ENCODE measurements around the gene TCF4. TPM values are rescaled to one million over a fixed set of nuclear protein-coding genes. Genes with fewer than 3 reads are reported as not detected.
A peak's percentile ranks its signal among the peaks of the same experiment; 100 is the strongest.

The TCF4 gene
- total RNA-seq, 4 donors from 2014 or later: 58.0 to 84.3 (median 68.1) TPM

GRCh38 chr18:55501579-55501978 lies 86.4 kb downstream of the TCF4 start:
- 61% methylated on average over 3 of the region's 3 CpGs for WGBS

DNA sequence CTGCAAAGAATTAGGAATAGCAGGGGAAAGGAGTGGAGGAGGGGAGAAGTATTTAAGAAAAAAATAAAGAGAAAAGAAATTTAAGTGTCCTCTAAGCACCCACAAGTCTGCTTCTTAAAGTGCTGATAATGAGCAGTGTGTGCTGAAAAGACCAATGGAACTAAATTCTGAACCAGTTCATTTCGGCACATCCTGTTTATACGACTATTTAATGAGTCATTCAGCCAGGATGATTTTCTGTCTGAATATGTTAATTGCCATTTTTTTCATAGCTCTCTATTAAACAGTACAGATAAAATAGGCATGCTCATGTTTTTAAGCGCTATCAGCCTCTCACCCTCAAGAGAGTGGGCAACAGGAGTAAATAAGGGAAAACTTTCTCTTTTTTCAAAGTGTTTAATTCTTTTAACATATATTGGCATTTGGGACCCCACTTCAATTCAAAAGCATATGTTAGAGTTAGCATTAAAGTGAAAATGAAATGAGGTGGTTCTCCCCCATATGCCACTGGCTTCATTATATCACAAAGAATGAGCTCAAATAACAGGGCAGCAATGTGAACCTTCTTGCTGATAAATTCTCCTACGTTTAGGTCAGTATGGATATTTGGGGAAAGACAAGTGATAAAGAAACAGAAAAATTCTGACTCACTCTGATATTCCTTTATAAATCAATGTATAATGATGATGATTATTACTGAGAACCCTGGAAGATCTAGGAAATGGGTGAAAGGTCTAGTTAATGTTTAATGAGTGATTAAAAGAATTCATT lies 87.5 kb downstream of the TCF4 start:
- WGBS: 50% methylated on average over 4 of the region's 4 CpGs
- DNase-seq (ENCODE audit: extremely low spot score): no peak
- Histone ChIP-seq H3K9me3 (no peaks in the 10 kb centered on the region), H3K36me3 (no peaks in the 10 kb centered on the region), H3K4me3 (peak overlapping the region in 2 of 4 donors; percentile 8 to 17), H3K4me1 (peaks cover 14 to 36% (median 33%) of the 10 kb centered on the region in 4 donors), H3K27me3 (no peaks in the 10 kb centered on the region), H3K27ac (replicated peaks in 1 of 4) (peak overlapping the region; percentile 14 to 57 (median 39))
- TF ChIP-seq POLR2AphosphoS5 (IDR thresholded peaks at IDR 0.05): peak in 1 of 2 donors; percentile 22
- TF ChIP-seq EP300 (IDR thresholded peaks at IDR 0.05): no peak
- intact Hi-C loops (cut with DNase I): no loop called here

More at GRCh38 chr18:55501579-55501978, 86.4 kb downstream of the TCF4 start:
- peak overlapping the region; percentile 19 to 41 (median 24) for H3K27ac ChIP-seq (replicated peaks in 1 of 4)
- intact Hi-C loops (cut with DNase I): no loop called here
- no peak overlapping the region for H3K4me3 ChIP-seq
- no peaks in the 10 kb centered on the region for H3K36me3 ChIP-seq
- no peak for TF ChIP-seq EP300 (IDR thresholded peaks at IDR 0.05)
- TF ChIP-seq CTCF (IDR thresholded peaks at IDR 0.05): no peak
- no peak for TF ChIP-seq POLR2AphosphoS5 (IDR thresholded peaks at IDR 0.05)
- no peak for TF ChIP-seq POLR2A (IDR thresholded peaks at IDR 0.05; ENCODE audit: low read depth)
- H3K27me3 ChIP-seq: no peaks in the 10 kb centered on the region
- H3K9me3 ChIP-seq: no peaks in the 10 kb centered on the region
- H3K4me1 ChIP-seq: peaks cover 14 to 36% (median 33%) of the 10 kb centered on the region in 4 donors
- no peak for DNase-seq (ENCODE audit: extremely low spot score)

DNA sequence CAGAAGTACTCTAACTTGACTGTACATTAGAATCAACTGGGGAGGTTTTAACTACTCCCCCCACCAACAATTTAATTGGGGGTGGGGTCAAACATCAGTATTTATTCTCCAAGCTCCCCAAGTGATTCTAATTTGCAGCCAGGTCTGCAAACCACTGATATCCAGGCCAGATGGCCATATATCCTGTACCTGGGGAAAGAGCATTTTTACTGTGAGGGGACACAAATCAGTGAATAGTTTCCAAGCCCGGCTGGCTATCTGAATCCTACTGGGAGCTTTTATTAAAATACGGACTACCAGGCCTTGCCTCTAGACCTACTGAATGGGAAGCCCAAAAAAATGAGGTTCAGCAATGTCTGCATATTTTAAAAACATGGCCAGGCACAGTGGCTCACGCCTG lies 88.5 kb downstream of the TCF4 start:
- peaks cover 14 to 36% (median 33%) of the 10 kb centered on the region in 4 donors for H3K4me1 ChIP-seq
- no peaks in the 10 kb centered on the region for H3K36me3 ChIP-seq
- H3K27me3 ChIP-seq: no peaks in the 10 kb centered on the region
- 94% methylated on average over 3 of the region's 3 CpGs for WGBS
- H3K27ac ChIP-seq (replicated peaks in 1 of 4): peak overlapping the region in 3 of 4 donors; percentile 17 to 57 (median 41)
- H3K9me3 ChIP-seq: no peaks in the 10 kb centered on the region
- DNase-seq (ENCODE audit: extremely low spot score): no peak
- no peak overlapping the region for H3K4me3 ChIP-seq
- intact Hi-C loops (cut with DNase I): no loop called here
- TF ChIP-seq POLR2AphosphoS5 (IDR thresholded peaks at IDR 0.05): no peak
- TF ChIP-seq EP300 (IDR thresholded peaks at IDR 0.05): no peak
- no peak for TF ChIP-seq POLR2A (IDR thresholded peaks at IDR 0.05; ENCODE audit: low read depth)
- TF ChIP-seq CTCF (IDR thresholded peaks at IDR 0.05): no peak

GRCh38 chr18:55497825-55498403 lies 90.1 kb downstream of the TCF4 start:
- TF ChIP-seq EP300 (IDR thresholded peaks at IDR 0.05): no peak
- no peak for TF ChIP-seq POLR2AphosphoS5 (IDR thresholded peaks at IDR 0.05)
- TF ChIP-seq POLR2A (IDR thresholded peaks at IDR 0.05; ENCODE audit: low read depth): no peak
- no peak for TF ChIP-seq CTCF (IDR thresholded peaks at IDR 0.05)
- Histone ChIP-seq H3K27ac (replicated peaks in 1 of 4) (no peak overlapping the region), H3K4me1 (peaks cover 14 to 34% (median 32%) of the 10 kb centered on the region in 4 donors), H3K4me3 (no peak overlapping the region), H3K27me3 (no peaks in the 10 kb centered on the region), H3K9me3 (no peaks in the 10 kb centered on the region), H3K36me3 (no peaks in the 10 kb centered on the region)
- 91% methylated on average over 5 of the region's 5 CpGs for whole genome bisulfite sequencing
- intact Hi-C loops (cut with DNase I): no loop called here
- DNase-seq (ENCODE audit: extremely low spot score): no peak

DNA sequence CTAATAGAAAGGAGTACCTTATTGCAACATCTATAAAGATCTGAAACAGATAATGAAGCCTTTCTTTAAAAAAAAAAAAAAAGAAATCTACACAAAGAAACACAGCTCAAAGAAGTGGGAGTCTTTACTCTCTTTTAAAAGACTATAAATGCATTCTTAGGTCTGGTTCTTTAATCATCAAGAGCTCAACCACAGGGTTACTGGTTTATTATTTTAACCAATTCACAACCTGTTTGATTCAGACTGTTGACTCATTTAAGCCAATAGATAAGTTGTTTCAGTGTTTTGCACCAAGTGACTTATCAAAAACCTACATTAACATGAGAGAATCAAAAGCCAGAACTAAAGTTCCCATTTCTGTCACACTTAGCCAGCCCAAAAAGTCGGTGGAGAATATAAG lies 93.1 kb downstream of the TCF4 start:
- no peak for DNase-seq (ENCODE audit: extremely low spot score)
- H3K9me3 ChIP-seq: no peaks in the 10 kb centered on the region
- no peaks in the 10 kb centered on the region for H3K27me3 ChIP-seq
- no peak overlapping the region for H3K27ac ChIP-seq (replicated peaks in 1 of 4)
- WGBS: 87% methylated on average over 1 of the region's 1 CpG
- no peaks in the 10 kb centered on the region for H3K36me3 ChIP-seq
- H3K4me1 ChIP-seq: peaks cover 4 to 11% (median 5%) of the 10 kb centered on the region in 4 donors
- intact Hi-C loops (cut with DNase I): no loop called here
- no peak overlapping the region for H3K4me3 ChIP-seq
- TF ChIP-seq CTCF (IDR thresholded peaks at IDR 0.05) (no peak), POLR2A (IDR thresholded peaks at IDR 0.05; ENCODE audit: low read depth) (no peak)
